ENCODE results near the gene SLC16A13.
"Not testable (repeated sequence)": the region's sequence is repeated elsewhere in the genome, so short reads cannot be mapped to it uniquely, and the experiment has no call there.

SLC16A13 gene

GRCh38 chr17:7063518-7064094, 27.8 kb downstream of the SLC16A13 start:
- DNase-seq (ENCODE audit: low spot score): no peak

GRCh38 chr17:7064261-7064660, 28.4 kb downstream of the SLC16A13 start:
- DNase-seq (ENCODE audit: low spot score): peak; percentile 31

DNA sequence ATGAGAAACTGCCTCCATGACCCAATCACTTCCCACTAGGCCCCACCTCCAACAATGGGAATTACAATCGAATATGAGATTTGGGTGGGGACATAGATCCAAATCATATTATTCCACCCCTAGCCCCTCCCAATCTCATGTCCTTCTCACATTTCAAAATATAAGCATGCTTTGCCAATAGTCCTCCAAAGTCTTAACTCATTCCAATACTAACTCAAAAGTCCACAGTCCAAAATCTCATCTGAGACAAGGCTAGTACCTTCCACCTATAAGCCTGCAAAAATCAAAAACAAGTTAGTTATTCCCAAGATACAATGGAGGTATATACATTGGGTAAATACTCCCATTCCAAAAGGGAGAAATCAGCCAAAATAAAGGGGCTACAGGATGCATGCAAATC, 31.4 kb downstream of the SLC16A13 start:
- no peak for DNase-seq (ENCODE audit: low spot score)

GRCh38 chr17:7068268-7068667, 32.5 kb downstream of the SLC16A13 start:
- DNase-seq (ENCODE audit: low spot score): no peak

DNA sequence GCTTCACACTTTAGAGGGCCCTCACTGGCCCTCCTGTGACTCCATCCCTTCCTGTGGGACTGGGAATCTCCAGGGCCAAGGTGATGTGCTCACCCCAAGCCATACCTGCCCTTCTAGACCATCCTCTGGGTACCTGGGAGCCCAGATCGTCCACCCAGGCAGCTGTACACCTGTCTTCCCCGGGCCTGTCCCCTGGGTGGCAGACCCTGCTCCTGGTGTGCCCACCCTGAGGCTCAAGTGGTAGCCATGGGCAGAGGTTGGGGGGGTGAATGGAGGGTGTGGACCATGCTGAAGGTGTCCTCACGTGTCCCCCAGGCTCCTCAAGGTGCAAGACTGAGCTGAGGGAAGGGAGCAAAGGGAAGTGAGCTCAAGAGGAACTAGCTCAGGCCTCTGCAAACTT, 34.9 kb downstream of the SLC16A13 start:
- no peak for DNase-seq (ENCODE audit: low spot score)

- no peak for DNase-seq (ENCODE audit: low spot score)
Observed at GRCh38 chr17:7072406-7072805, 36.6 kb downstream of the SLC16A13 start.

GRCh38 chr17:7074931-7075330, 39.1 kb downstream of the SLC16A13 start:
- no peak for DNase-seq (ENCODE audit: low spot score)

DNA sequence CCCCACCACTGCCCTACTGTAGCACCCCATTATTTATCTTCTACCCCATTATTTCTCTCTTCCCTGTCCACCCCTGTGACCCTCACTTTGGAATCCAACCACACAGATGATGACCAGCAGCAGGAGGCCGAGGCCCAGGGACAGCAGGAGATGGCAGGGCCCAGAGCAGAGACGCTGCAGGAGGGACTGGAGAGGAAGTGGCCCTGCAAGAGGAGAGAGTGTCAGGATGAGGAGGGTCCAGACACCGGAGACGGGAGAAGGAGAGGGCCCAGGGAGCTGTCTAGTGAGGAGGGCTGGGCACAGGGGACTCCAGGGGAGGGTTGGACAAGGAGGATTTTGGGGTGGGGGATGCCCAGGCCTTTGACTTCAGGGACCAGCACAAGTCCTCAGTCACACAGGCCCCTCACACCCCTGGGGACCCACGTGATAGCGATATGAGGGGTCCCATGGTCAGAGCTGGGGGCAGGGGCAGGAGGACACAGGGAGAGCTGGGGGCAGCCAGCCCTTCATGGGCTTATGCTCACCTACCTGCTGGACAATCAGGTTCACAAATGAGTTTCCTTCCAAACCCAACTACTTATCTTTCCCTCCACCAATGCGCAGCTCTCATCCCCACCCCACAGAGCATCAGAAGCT, 42.2 kb downstream of the SLC16A13 start:
- DNase-seq (ENCODE audit: low spot score): no peak

DNA sequence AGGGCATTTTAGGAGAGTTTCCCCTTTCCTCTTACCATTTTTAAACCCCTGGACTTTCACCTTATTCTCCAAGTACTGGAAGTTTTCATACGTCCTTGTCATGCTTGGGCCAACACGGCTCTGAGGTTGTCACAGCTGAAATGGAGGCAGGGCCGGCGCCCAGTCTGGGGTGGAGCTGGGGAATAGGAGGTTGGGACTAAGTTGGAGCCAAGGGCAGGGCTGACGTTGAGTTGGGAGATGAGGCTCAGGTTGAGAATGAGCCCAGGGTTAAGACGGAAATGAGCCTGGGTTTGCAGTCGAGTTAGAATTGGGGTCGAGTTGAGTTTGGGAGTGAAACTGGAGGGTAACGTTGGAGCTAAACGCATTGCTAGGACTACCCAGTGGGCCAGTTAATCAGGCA, 42.9 kb downstream of the SLC16A13 start:
- DNase-seq (ENCODE audit: low spot score): no peak

DNA sequence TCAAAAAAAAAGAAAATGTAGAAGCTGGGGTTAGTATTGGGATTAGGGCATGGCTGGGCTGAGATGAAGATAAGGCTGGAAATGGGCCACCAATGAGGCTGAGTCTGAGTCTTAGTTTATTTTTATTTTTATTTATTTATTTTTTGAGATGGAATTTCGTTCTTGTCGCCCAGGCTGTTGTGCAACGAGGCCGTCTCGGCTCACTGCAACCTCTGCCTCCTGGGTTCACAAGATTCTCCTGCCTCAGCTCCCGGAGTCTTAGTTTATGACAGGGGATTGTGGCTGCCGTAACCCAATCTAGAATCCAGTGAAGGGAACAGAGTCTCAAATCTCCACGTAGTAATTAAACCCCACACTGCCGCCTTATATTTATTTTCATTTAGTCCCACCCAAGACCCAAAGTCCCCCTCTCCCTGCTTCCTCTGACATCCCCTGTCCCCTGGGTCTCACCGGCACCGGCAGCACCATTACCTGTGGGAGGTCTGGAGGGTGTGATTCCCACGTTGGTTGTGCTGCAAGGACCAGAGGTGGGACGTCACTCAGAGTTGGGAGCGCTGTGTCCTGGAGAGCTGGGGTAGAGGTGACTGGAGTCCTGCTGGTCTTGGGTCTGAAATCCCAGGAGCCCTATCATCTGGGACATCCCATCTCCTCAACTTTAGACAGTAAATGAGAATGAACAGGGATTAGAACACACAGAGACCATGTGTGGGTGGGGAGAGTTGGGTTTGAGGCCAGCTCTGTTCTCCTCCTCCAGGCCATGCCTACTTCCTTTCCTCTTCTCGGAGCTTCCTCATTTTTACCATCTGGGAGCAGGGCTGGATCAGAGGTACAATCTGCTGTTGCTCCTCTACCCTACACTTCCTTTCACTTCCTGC, 44.0 kb downstream of the SLC16A13 start, which contains the start of gene CLEC10A:
CLEC10A (minus strand) TSS at position 671 of the 875 bp plus-strand sequence. CDS start 1,439 bp downstream, outside the sequence.
- no peak for DNase-seq (ENCODE audit: low spot score)

- no peak for DNase-seq (ENCODE audit: low spot score)
Observed at GRCh38 chr17:7080456-7081041, 44.7 kb downstream of the SLC16A13 start.

DNA sequence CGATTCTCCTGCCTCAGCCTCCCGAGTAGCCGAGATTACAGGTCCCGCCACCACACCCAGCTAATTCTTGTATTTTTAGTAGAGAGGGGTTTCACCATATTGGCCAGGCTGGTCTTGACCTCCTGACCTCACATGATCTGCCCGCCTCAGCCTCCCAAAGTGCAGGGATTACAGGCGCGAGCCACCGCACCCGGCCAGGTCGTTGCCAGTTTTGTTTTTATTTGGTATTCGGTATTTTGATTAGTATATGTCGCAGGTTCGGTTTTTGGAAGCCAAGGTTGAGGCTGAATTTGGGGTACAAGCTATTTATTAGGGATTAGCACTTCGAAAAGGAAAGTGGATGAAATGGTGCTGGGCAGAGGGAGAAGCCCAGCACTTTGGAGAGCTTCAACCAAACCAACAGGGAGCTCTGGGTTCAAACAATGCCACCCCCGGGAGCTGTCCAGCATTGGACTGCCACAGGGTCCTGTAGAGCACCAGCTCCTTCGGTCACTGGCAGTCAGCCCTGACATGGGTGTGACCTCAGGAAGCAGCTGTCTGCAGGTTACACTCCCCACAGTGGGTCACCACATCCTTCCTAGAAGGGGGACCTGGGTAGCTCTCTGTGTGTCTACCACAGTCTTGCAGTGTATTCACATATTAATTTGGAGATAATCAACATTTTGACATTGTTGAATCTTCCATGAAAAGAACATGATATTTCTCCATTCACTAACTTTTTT, 45.7 kb downstream of the SLC16A13 start:
- no peak for DNase-seq (ENCODE audit: low spot score)

DNA sequence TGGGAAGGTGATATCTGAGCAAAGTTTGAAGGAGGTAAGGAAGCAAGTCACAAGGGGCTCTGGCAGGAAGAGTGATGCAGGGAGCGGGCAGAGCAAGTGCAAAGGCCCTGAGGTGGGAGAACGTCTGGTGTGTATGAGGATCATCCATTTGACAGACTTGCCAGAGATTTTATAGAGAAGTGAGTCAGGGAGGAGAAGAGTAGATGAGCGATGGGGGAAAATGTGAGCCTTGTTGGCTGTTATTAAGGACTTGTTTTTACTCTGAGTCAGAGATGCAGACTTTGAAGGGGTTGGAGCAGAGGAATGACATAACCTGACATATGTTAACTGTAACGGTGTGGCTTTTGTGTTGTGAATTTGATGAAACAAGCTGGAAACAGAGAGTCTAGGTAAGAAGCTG, 47.8 kb downstream of the SLC16A13 start:
- DNase-seq (ENCODE audit: low spot score): peak; percentile 9

- no peak for DNase-seq (ENCODE audit: low spot score)
Observed at GRCh38 chr17:7084088-7084487, 48.3 kb downstream of the SLC16A13 start.

- peak; percentile 26 for DNase-seq (ENCODE audit: low spot score)
Observed at GRCh38 chr17:7088442-7088841, 52.6 kb downstream of the SLC16A13 start.

DNA sequence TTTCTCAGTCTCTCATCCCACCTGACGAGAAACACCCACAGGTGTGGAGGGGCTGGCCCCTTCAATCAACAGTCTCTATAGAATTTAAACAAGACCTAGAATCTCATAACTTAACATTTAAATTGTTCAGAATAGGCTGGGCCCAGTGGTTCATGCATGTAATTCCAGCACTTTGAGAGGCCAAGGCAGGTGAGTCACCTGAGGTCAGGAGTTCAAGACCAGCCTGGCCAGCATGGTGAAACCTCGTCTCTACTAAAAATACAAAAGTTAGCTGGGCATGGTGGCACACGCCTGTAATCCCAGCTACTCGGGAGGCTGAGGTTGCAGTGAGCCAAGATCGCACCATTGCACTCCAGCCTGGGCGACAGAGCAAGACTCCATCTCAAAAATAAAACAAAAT, 53.8 kb downstream of the SLC16A13 start:
- not testable (repeated sequence) for DNase-seq (ENCODE audit: low spot score)

Measured in kidney tubule cell (primary cell).